SH-SY5Y (cell line): ENCODE results near the gene RAPGEF1.

ENCODE experiments used
- GATA2 ChIP-seq: IDR thresholded peaks from 2 replicates; pipeline ENCODE4 v1.6.1; 2011; ENCODE audit warnings: mild to moderate bottlenecking, low read depth, low read length
- GATA3 ChIP-seq: IDR thresholded peaks from 2 replicates; pipeline ENCODE4 v1.6.1; 2011; ENCODE audit warnings: low read depth, mild to moderate bottlenecking, low read length, moderate library complexity

GRCh38 chr9:131582056-131582455 is 157.8 kb downstream of the RAPGEF1 start:
- TF ChIP-seq GATA3 (no peak), GATA2 (no peak)
